Endothelial cell (in vitro differentiated cells): Measurements from ENCODE around the gene SCARB2. TPM values are rescaled to one million over a fixed set of nuclear protein-coding genes. Genes with fewer than 3 reads are reported as not detected.

ENCODE experiments used
- DNase-seq: peaks from one replicate; pipeline ENCODE4 v3.0.0; 2021; ENCODE audit warnings: low spot score
- H3K27ac Mint-ChIP-seq: one replicate; pipeline ENCODE4 v1.8.0; 2021; ENCODE audit warnings: mixed read lengths, inconsistent platforms; ENCODE audit not compliant: unreplicated experiment
- H3K27me3 Mint-ChIP-seq: one replicate; pipeline ENCODE4 v1.8.0; 2021; ENCODE audit warnings: mild to moderate bottlenecking, moderate library complexity, mixed read lengths, inconsistent platforms; ENCODE audit not compliant: unreplicated experiment
- H3K36me3 Mint-ChIP-seq: one replicate; pipeline ENCODE4 v1.8.0; 2021; ENCODE audit warnings: mild to moderate bottlenecking, low read depth, mixed read lengths, inconsistent platforms; ENCODE audit not compliant: unreplicated experiment
- H3K4me1 Mint-ChIP-seq: one replicate; pipeline ENCODE4 v1.8.0; 2021; ENCODE audit warnings: mild to moderate bottlenecking, mixed read lengths, inconsistent platforms; ENCODE audit not compliant: unreplicated experiment
- H3K4me3 Mint-ChIP-seq: one replicate; pipeline ENCODE4 v1.8.0; 2021; ENCODE audit warnings: mild to moderate bottlenecking, mixed read lengths, inconsistent platforms; ENCODE audit not compliant: unreplicated experiment
- H3K9me3 Mint-ChIP-seq: one replicate; pipeline ENCODE4 v1.8.0; 2021; ENCODE audit warnings: mixed read lengths, inconsistent platforms; ENCODE audit not compliant: unreplicated experiment
- CTCF ChIP-seq: fragments of 200-600 bp; sonication (generic); IDR thresholded peaks from one replicate; pipeline ENCODE4 v1.5.0; 2021; ENCODE audit warnings: antibody characterized with exemption; ENCODE audit not compliant: unreplicated experiment
- total RNA-seq: library from RNA; stranded (reverse); fragmentation: NEBNext Ultra II Directional; extraction: Animal tissue kit (Norgen Biotek cat#: 25700); gene quantifications from one replicate; pipeline ENCODE4 v1.2.1, GENCODE V29; 2021; ENCODE audit not compliant: unreplicated experiment

The SCARB2 gene
- total RNA-seq, 1 donor from 2014 or later: 181 TPM

GRCh38 chr4:76148142-76148865 is 65.3 kb downstream of the SCARB2 start, which contains the start of gene NUP54:
Gene NUP54, minus strand, starts transcription at chr4:76148397. Its CDS starts 23 bp downstream, at chr4:76148374.
- no peak for TF ChIP-seq CTCF
- H3K27me3 Mint-ChIP-seq: peaks cover 9% of the 10 kb centered on the region

GRCh38 chr4:76147454-76148141 is 66.0 kb downstream of the SCARB2 start:
- no peaks in the 10 kb centered on the region for H3K9me3 Mint-ChIP-seq
- no peak for TF ChIP-seq CTCF
- DNase-seq: peak; percentile 70
- peaks cover 12% of the 10 kb centered on the region for H3K36me3 Mint-ChIP-seq
- peaks cover 18% of the 10 kb centered on the region for H3K4me1 Mint-ChIP-seq
- H3K4me3 Mint-ChIP-seq: peak overlapping the region; percentile 100
- H3K27ac Mint-ChIP-seq: peak overlapping the region; percentile 93
- H3K27me3 Mint-ChIP-seq: peaks cover 9% of the 10 kb centered on the region

More at GRCh38 chr4:76148142-76148865, 65.3 kb downstream of the SCARB2 start, which contains the start of gene NUP54:
- H3K4me1 Mint-ChIP-seq: peaks cover 18% of the 10 kb centered on the region
- peak within 1 kb of the TSS; percentile 93 for H3K27ac Mint-ChIP-seq
- no peaks in the 10 kb centered on the region for H3K9me3 Mint-ChIP-seq
- peak within 1 kb of the TSS; percentile 100 for H3K4me3 Mint-ChIP-seq
- peaks cover 12% of the 10 kb centered on the region for H3K36me3 Mint-ChIP-seq
- DNase-seq: peak; percentile 90

GRCh38 chr4:76144546-76144945 is 69.1 kb downstream of the SCARB2 start:
- no peak for TF ChIP-seq CTCF
- H3K4me1 Mint-ChIP-seq: peaks cover 18% of the 10 kb centered on the region
- peaks cover 9% of the 10 kb centered on the region for H3K27me3 Mint-ChIP-seq
- H3K9me3 Mint-ChIP-seq: no peaks in the 10 kb centered on the region
- peaks cover 22% of the 10 kb centered on the region for H3K36me3 Mint-ChIP-seq
- no peak for DNase-seq
- no peak overlapping the region for H3K27ac Mint-ChIP-seq
- H3K4me3 Mint-ChIP-seq: no peak overlapping the region

GRCh38 chr4:76141241-76141640 is 72.4 kb downstream of the SCARB2 start:
- DNase-seq: no peak
- TF ChIP-seq CTCF: no peak
- Mint-ChIP-seq H3K36me3 (peaks cover 21% of the 10 kb centered on the region), H3K9me3 (no peaks in the 10 kb centered on the region), H3K27me3 (no peaks in the 10 kb centered on the region), H3K4me3 (no peak overlapping the region), H3K27ac (no peak overlapping the region), H3K4me1 (no peaks in the 10 kb centered on the region)

- no peak for DNase-seq
- Mint-ChIP-seq H3K9me3 (no peaks in the 10 kb centered on the region), H3K4me3 (peak overlapping the region; percentile 60), H3K4me1 (no peaks in the 10 kb centered on the region), H3K27me3 (peaks cover 2% of the 10 kb centered on the region), H3K36me3 (peaks cover 24% of the 10 kb centered on the region), H3K27ac (no peak overlapping the region)
- no peak for TF ChIP-seq CTCF
These were observed 85.9 kb downstream of the SCARB2 start for GRCh38 chr4:76127754-76128153.
